Vagina (tissue), 2 donors: ENCODE measurements around the gene PPP5C. TPM values are rescaled to one million over a fixed set of nuclear protein-coding genes. Genes with fewer than 3 reads are reported as not detected.

Experiments
- DNase-seq, 2 donors: peaks; one replicate each; pipeline ENCODE4 v3.0.0-alpha.2; 2017; ENCODE audit errors: extremely low spot score in 2 of 2
- H3K27ac ChIP-seq: fragments of 200-600 bp; sonication (generic); one replicate; pipeline ENCODE4 v1.5.1; 2019
- H3K27me3 ChIP-seq: fragments of 200-600 bp; sonication (generic); one replicate; pipeline ENCODE4 v1.5.1; 2019
- H3K36me3 ChIP-seq, 2 donors: fragments of 200-600 bp; sonication (generic); one replicate each; pipeline ENCODE4 v1.5.1; 2017 to 2019
- H3K4me1 ChIP-seq: fragments of 200-600 bp; sonication (generic); one replicate; pipeline ENCODE4 v1.5.1; 2019
- H3K4me3 ChIP-seq, 2 donors: fragments of 200-600 bp; sonication (generic); 1 replicate in 1 of 2; 2 replicates in 1 of 2; pipeline ENCODE4 v1.5.1; 2016 to 2019
- H3K9me3 ChIP-seq: fragments of 200-600 bp; sonication (generic); one replicate; pipeline ENCODE4 v1.5.1; 2019
- POLR2A ChIP-seq, 2 donors: fragments of 450-650 bp; IDR thresholded peaks; one replicate each; pipeline ENCODE4 v1.6.1; 2017; ENCODE audit warnings: antibody characterized with exemption in 2 of 2, mild to moderate bottlenecking in 2 of 2, moderate library complexity in 2 of 2
- POLR2AphosphoS5 ChIP-seq, 2 donors: sonication (generic); formaldehyde crosslinking; IDR thresholded peaks; one replicate each; pipeline ENCODE4 v1.9.0; 2017; ENCODE audit warnings: antibody characterized with exemption in 2 of 2, mild to moderate bottlenecking in 2 of 2, low read depth in 1 of 2; ENCODE audit not compliant: insufficient read depth in 1 of 2
- intact Hi-C: fragments of 100-400 bp; cut with DNase I; formaldehyde crosslinking; loops from one replicate; pipeline ENCODE4 v1.15.1; 2023
- total RNA-seq: library from RNA; depleted of rRNA; stranded (reverse); fragments of >200 nt; gene quantifications from one replicate; pipeline ENCODE4 v1.2.3, GENCODE V29; 2016
- TF ChIP-seq, protein P1 (sequence below), 3 experiments: fragments of 450-650 bp in 2 of 3; fragments of 200-600 bp in 1 of 3; sonication (generic) in 1 of 3; IDR thresholded peaks; one replicate each; pipeline ENCODE4 v1.5.1; 2017 to 2019; ENCODE audit warnings: antibody characterized with exemption in 3 of 3, mild to moderate bottlenecking in 2 of 3, moderate library complexity in 2 of 3

Gene PPP5C
- total RNA-seq, 1 donor from 2014 or later, result 60.4 TPM

DNA sequence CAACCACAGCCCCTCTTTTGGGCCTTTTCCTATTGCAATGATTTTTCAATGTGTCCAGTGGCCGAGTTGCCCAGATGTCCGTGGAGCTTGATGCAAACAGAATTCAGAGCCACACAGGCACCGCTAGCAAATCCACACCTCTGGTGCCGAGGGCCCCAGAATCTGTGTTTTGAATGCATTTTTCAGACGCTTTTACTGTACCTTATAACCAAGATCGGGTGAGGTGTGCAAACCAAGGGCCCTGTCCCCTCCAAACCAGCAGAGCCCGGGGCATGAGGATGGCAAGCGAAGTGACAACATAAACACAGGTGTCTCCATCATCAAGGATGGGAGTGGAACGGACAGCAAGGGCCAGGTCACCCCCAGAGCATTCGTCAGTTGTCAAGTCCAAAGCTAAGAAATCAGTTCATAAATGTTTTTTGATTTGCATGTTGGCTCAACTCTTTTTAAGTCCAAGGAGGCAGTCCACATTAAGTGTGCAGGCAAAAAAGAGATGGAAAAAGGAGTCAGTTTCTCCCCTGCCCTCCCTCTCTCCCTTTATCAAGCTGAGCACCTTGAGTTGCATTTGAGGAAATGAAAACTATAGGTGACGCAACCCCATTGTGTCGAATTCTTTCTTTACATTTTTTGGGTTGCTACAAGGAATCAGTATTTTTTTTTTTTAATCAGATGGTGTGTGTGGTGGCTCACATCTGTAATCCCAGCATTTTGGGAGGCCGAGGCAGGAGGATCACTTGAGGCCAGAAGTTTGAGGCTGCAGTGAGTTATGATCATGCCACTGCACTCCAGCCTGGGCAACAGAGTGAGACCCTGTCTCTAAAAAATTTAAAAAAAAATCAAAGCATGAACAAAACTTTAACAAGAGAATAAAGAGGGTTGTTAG lies 63.6 kb downstream of the PPP5C start:
- Histone ChIP-seq H3K4me3 (peak overlapping the region; percentile 54 to 58), H3K36me3 (no peaks in the 10 kb centered on the region), H3K9me3 (no peaks in the 10 kb centered on the region), H3K27me3 (no peaks in the 10 kb centered on the region), H3K27ac (peak overlapping the region; percentile 79), H3K4me1 (peaks cover 70% of the 10 kb centered on the region)
- TF ChIP-seq POLR2A (IDR thresholded peaks at IDR 0.05) (no peak), POLR2AphosphoS5 (IDR thresholded peaks at IDR 0.05; ENCODE audit: insufficient read depth in 1 of 2, low read depth in 1 of 2) (no peak)
- TF ChIP-seq, protein P1, sequence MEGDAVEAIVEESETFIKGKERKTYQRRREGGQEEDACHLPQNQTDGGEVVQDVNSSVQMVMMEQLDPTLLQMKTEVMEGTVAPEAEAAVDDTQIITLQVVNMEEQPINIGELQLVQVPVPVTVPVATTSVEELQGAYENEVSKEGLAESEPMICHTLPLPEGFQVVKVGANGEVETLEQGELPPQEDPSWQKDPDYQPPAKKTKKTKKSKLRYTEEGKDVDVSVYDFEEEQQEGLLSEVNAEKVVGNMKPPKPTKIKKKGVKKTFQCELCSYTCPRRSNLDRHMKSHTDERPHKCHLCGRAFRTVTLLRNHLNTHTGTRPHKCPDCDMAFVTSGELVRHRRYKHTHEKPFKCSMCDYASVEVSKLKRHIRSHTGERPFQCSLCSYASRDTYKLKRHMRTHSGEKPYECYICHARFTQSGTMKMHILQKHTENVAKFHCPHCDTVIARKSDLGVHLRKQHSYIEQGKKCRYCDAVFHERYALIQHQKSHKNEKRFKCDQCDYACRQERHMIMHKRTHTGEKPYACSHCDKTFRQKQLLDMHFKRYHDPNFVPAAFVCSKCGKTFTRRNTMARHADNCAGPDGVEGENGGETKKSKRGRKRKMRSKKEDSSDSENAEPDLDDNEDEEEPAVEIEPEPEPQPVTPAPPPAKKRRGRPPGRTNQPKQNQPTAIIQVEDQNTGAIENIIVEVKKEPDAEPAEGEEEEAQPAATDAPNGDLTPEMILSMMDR (IDR thresholded peaks at IDR 0.05), result no peak
- intact Hi-C loops, result loop anchor here (1.0 kb wide), 1 partner anchor 71 kb away; no protein-coding TSS in a partner anchor
- no peak for DNase-seq

DNA sequence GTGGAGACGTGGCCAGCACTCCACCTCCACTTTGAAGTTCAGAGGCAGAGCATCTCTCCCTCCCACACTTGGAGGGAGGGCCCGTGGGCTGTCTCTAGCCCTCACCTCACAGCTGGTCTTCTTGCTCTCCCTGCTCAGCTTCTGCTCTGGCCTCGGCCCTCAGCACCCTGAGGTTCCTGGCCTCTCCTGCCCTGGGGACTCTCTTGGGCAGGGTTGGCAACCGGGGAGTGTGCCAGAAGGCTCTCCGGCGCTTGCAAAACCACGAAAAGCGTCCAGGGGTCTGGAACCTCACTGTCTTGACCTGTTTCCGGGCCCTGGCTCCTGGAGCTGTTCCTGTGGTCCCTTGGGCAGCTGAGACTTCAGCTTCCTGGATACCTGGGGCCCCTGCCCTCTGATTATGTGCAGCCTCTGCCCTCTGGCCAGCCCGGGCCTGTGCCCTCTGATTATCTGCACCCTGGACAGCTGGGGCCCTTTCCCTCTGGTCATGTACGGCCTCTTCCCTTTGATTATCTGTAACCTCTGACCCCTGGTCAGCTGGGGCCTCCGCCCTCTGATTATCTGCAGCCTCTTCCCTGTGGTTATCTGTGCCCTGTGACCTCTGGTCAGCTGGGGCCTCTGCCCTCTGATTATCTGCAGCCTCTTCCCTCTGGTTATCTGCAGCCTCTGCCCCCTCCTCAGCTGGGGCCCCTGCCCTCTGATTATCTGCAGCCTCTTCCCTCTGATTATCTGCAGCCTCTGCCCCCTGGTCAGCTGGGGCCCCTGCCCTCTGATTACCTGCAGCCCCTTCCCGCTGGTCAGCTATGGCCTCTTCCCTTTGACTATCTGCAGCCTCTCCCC lies 64.4 kb downstream of the PPP5C start:
- Histone ChIP-seq H3K4me1 (peaks cover 76% of the 10 kb centered on the region), H3K27ac (peak overlapping the region; percentile 79)

DNA sequence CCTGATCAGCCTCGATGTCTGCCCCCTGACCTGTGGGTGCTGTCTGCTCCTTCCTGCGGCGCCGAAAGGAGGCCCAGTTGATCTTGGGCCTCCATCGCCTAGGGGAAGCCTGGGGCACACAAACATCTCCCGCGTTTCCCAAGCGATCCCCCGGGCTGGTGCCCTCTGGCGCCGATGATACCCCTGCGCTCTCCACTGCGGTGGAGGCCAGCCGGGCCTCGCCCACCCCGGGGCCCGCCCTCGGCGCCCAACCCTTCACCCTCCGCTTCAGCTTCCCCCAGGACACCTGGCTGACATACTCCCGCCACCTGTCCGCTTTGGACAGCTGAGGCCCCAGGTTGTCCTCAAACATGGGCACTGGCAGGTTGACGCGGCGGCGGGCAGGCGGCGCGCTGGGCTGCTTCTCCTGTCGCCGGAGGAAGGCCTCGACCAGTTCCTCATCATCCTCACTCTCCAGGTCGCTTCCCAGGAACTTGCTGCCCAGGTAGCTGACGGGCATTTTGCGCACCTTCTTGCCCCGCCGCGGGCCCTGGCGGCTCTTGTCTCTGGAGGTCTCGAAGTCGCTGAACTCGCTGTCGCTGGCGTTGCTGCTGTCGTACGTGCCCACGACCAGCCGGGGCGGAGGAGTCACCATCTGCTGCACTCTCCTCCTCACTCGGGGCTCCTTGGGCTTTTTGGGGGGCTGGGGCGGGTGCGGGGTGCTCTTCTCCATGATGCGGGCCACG lies 65.2 kb downstream of the PPP5C start:
- peak overlapping the region; percentile 79 for H3K27ac ChIP-seq
- no peaks in the 10 kb centered on the region for H3K36me3 ChIP-seq
- no peak for DNase-seq
- H3K4me3 ChIP-seq, result peak overlapping the region; percentile 54 to 58
- peaks cover 72% of the 10 kb centered on the region for H3K4me1 ChIP-seq
- TF ChIP-seq, protein P1 (IDR thresholded peaks at IDR 0.05), result no peak
- TF ChIP-seq POLR2A (IDR thresholded peaks at IDR 0.05) (no peak), POLR2AphosphoS5 (IDR thresholded peaks at IDR 0.05; ENCODE audit: insufficient read depth in 1 of 2, low read depth in 1 of 2) (no peak)
- H3K9me3 ChIP-seq, result no peaks in the 10 kb centered on the region
- H3K27me3 ChIP-seq, result no peaks in the 10 kb centered on the region
- intact Hi-C loops, result loop anchor here (1.0 kb wide), 1 partner anchor 69 kb away; no protein-coding TSS in a partner anchor

More for the DNA sequence above, 64.4 kb downstream of the PPP5C start:
- no peak for DNase-seq
- peak overlapping the region; percentile 54 to 58 for H3K4me3 ChIP-seq
- H3K36me3 ChIP-seq, result no peaks in the 10 kb centered on the region
- H3K27me3 ChIP-seq, result no peaks in the 10 kb centered on the region
- no peaks in the 10 kb centered on the region for H3K9me3 ChIP-seq
- no peak for TF ChIP-seq POLR2AphosphoS5 (IDR thresholded peaks at IDR 0.05; ENCODE audit: insufficient read depth in 1 of 2, low read depth in 1 of 2)
- no peak for TF ChIP-seq POLR2A (IDR thresholded peaks at IDR 0.05)
- TF ChIP-seq, protein P1 (IDR thresholded peaks at IDR 0.05), result no peak
- intact Hi-C loops, result loop anchor here (1.0 kb wide), 1 partner anchor 70 kb away; no protein-coding TSS in a partner anchor

DNA sequence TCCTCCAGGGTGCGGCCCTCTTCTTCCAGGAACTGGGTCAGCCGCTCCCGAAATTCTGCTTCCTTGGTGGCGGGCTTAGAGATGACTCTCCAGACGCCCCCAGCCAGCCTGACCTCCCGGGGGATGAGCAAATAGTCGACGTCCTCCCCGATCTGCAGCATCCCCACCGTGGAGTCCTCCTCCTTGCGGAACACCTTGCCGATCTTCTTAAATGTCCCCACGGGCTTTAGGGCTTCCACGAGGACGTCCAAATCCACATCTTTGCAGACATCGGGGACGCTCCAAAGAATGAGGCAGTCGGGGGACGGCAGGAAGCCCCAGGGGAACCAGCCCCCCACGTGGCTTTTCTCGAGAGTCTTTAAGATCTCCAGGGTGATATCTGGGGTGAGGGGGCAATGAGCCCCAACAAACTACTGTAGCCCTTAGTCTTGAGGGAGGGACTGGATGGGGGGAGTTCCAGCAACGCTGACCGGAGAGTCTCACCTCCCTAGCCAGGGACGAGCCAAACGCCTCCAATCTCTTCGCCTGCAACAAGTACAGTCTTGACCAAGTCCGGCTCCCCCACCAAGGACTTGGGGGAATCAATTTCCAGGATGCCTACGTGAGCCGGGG lies 65.9 kb downstream of the PPP5C start:
- H3K27me3 ChIP-seq, result no peaks in the 10 kb centered on the region
- no peak for DNase-seq
- intact Hi-C loops, result no loop called here
- peak overlapping the region; percentile 79 for H3K27ac ChIP-seq
- peak overlapping the region; percentile 54 to 58 for H3K4me3 ChIP-seq
- no peaks in the 10 kb centered on the region for H3K9me3 ChIP-seq
- peaks cover 66% of the 10 kb centered on the region for H3K4me1 ChIP-seq
- H3K36me3 ChIP-seq, result no peaks in the 10 kb centered on the region
- TF ChIP-seq POLR2A (IDR thresholded peaks at IDR 0.05), result no peak
- TF ChIP-seq POLR2AphosphoS5 (IDR thresholded peaks at IDR 0.05; ENCODE audit: insufficient read depth in 1 of 2, low read depth in 1 of 2), result no peak
- TF ChIP-seq, protein P1 (IDR thresholded peaks at IDR 0.05), result no peak
